WTC11 (cell line): ENCODE data around the gene RGS6. TPM values are rescaled to one million over a fixed set of nuclear protein-coding genes. Genes with fewer than 3 reads are reported as not detected.

Experiments used
- AR ChIP-seq: fragments of 250-450 bp; sonication (Bioruptor Pico); IDR thresholded peaks from 2 replicates; pipeline ENCODE4 v1.9.0; 2021; ENCODE audit warnings: mild to moderate bottlenecking
- ATF6 ChIP-seq: sonication (generic); formaldehyde crosslinking; IDR thresholded peaks from 2 replicates; pipeline ENCODE4 v1.8.1; 2023; ENCODE audit warnings: mild to moderate bottlenecking, missing genetic modification reagents
- CBFB ChIP-seq: sonication (generic); formaldehyde crosslinking; IDR thresholded peaks from 2 replicates; pipeline ENCODE4 v1.8.1; 2022; ENCODE audit warnings: mild to moderate bottlenecking, low read depth, missing genetic modification reagents
- CDX4 ChIP-seq: fragments of 250-450 bp; sonication (Bioruptor Pico); IDR thresholded peaks from 2 replicates; pipeline ENCODE4 v1.9.0; 2021; ENCODE audit warnings: moderate library complexity, mild to moderate bottlenecking, inconsistent platforms, borderline replicate concordance
- ETV6 ChIP-seq: sonication (generic); formaldehyde crosslinking; IDR thresholded peaks from 2 replicates; pipeline ENCODE4 v1.8.1; 2022; ENCODE audit warnings: mild to moderate bottlenecking, missing genetic modification reagents
- JAZF1 ChIP-seq: fragments of 250-450 bp; sonication (Bioruptor Pico); IDR thresholded peaks from 2 replicates; pipeline ENCODE4 v1.9.0; 2021; ENCODE audit warnings: moderate library complexity, mild to moderate bottlenecking, inconsistent platforms
- KAT7 ChIP-seq: sonication (generic); formaldehyde crosslinking; IDR thresholded peaks from 2 replicates; pipeline ENCODE4 v1.8.1; 2023; ENCODE audit warnings: missing genetic modification reagents, mild to moderate bottlenecking, borderline replicate concordance
- NR1H2 ChIP-seq: sonication (generic); formaldehyde crosslinking; IDR thresholded peaks from 2 replicates; pipeline ENCODE4 v1.9.0; 2021; ENCODE audit warnings: mild to moderate bottlenecking, moderate library complexity, missing genetic modification reagents
- PRDM15 ChIP-seq: sonication (generic); formaldehyde crosslinking; IDR thresholded peaks from 2 replicates; pipeline ENCODE4 v1.8.0; 2022; ENCODE audit warnings: missing genetic modification reagents
- TP53 ChIP-seq: sonication (generic); formaldehyde crosslinking; IDR thresholded peaks from 2 replicates; pipeline ENCODE4 v1.8.1; 2023; ENCODE audit warnings: mild to moderate bottlenecking, missing genetic modification reagents
- total RNA-seq: library from RNA; stranded (reverse); gene quantifications from 3 replicates; pipeline ENCODE4 v1.2.3, GENCODE V29; 2021
- TF ChIP-seq, protein P1 (sequence below): sonication (generic); formaldehyde crosslinking; IDR thresholded peaks from 2 replicates; pipeline ENCODE4 v1.8.1; 2023; ENCODE audit warnings: mild to moderate bottlenecking, missing genetic modification reagents, borderline replicate concordance
- TF ChIP-seq, protein P2 (sequence below): sonication (generic); formaldehyde crosslinking; IDR thresholded peaks from 2 replicates; pipeline ENCODE4 v1.8.0; 2023; ENCODE audit warnings: missing genetic modification reagents, mild to moderate bottlenecking, borderline replicate concordance
- TF ChIP-seq, protein P3 (sequence below): fragments of 250-450 bp; sonication (Bioruptor Pico); IDR thresholded peaks from 2 replicates; pipeline ENCODE4 v1.9.0; 2021; ENCODE audit warnings: mild to moderate bottlenecking

RGS6 gene
- total RNA-seq, 1 experiment from 2014 or later = 1.0 TPM

DNA sequence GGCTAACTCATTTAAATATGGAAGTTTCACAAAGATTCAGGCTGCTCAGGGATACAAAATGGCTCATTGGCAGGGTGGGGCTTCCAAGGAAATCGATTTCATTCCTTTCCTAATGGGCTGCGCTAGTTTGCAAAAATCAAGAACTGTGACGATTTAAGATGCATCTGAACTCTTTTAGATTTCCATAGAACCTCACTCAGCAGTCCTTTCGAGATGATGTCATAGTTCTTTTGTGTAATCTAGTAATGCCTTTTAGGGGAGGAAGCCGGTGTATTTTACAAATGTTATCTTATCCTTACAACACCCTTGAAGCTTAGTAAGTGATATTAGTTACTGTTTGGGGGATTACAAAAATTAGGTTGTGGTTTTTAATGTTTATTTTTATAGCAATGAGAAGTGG, 239.8 kb downstream of the RGS6 start (continued):
- TF ChIP-seq, protein P1, sequence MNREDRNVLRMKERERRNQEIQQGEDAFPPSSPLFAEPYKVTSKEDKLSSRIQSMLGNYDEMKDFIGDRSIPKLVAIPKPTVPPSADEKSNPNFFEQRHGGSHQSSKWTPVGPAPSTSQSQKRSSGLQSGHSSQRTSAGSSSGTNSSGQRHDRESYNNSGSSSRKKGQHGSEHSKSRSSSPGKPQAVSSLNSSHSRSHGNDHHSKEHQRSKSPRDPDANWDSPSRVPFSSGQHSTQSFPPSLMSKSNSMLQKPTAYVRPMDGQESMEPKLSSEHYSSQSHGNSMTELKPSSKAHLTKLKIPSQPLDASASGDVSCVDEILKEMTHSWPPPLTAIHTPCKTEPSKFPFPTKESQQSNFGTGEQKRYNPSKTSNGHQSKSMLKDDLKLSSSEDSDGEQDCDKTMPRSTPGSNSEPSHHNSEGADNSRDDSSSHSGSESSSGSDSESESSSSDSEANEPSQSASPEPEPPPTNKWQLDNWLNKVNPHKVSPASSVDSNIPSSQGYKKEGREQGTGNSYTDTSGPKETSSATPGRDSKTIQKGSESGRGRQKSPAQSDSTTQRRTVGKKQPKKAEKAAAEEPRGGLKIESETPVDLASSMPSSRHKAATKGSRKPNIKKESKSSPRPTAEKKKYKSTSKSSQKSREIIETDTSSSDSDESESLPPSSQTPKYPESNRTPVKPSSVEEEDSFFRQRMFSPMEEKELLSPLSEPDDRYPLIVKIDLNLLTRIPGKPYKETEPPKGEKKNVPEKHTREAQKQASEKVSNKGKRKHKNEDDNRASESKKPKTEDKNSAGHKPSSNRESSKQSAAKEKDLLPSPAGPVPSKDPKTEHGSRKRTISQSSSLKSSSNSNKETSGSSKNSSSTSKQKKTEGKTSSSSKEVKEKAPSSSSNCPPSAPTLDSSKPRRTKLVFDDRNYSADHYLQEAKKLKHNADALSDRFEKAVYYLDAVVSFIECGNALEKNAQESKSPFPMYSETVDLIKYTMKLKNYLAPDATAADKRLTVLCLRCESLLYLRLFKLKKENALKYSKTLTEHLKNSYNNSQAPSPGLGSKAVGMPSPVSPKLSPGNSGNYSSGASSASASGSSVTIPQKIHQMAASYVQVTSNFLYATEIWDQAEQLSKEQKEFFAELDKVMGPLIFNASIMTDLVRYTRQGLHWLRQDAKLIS (CRISPR knock-in tag) = no peak
- TF ChIP-seq NR1H2 (CRISPR knock-in tag) = no peak
- no peak for TF ChIP-seq AR (CRISPR knock-in tag)
- TF ChIP-seq CBFB (CRISPR knock-in tag) = no peak
- TF ChIP-seq, protein P2, sequence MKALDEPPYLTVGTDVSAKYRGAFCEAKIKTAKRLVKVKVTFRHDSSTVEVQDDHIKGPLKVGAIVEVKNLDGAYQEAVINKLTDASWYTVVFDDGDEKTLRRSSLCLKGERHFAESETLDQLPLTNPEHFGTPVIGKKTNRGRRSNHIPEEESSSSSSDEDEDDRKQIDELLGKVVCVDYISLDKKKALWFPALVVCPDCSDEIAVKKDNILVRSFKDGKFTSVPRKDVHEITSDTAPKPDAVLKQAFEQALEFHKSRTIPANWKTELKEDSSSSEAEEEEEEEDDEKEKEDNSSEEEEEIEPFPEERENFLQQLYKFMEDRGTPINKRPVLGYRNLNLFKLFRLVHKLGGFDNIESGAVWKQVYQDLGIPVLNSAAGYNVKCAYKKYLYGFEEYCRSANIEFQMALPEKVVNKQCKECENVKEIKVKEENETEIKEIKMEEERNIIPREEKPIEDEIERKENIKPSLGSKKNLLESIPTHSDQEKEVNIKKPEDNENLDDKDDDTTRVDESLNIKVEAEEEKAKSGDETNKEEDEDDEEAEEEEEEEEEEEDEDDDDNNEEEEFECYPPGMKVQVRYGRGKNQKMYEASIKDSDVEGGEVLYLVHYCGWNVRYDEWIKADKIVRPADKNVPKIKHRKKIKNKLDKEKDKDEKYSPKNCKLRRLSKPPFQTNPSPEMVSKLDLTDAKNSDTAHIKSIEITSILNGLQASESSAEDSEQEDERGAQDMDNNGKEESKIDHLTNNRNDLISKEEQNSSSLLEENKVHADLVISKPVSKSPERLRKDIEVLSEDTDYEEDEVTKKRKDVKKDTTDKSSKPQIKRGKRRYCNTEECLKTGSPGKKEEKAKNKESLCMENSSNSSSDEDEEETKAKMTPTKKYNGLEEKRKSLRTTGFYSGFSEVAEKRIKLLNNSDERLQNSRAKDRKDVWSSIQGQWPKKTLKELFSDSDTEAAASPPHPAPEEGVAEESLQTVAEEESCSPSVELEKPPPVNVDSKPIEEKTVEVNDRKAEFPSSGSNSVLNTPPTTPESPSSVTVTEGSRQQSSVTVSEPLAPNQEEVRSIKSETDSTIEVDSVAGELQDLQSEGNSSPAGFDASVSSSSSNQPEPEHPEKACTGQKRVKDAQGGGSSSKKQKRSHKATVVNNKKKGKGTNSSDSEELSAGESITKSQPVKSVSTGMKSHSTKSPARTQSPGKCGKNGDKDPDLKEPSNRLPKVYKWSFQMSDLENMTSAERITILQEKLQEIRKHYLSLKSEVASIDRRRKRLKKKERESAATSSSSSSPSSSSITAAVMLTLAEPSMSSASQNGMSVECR (CRISPR knock-in tag) = no peak
- TF ChIP-seq PRDM15 = no peak
- no peak for TF ChIP-seq TP53 (CRISPR knock-in tag)
- no peak for TF ChIP-seq ATF6 (CRISPR knock-in tag)
- no peak for TF ChIP-seq JAZF1
- TF ChIP-seq ETV6 (CRISPR knock-in tag) = no peak
- TF ChIP-seq KAT7 (CRISPR knock-in tag) = no peak
- TF ChIP-seq, protein P3, sequence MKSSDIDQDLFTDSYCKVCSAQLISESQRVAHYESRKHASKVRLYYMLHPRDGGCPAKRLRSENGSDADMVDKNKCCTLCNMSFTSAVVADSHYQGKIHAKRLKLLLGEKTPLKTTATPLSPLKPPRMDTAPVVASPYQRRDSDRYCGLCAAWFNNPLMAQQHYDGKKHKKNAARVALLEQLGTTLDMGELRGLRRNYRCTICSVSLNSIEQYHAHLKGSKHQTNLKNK (CRISPR knock-in tag) = no peak
- no peak for TF ChIP-seq CDX4 (CRISPR knock-in tag)
